Common myeloid progenitor, CD34-positive (primary cell): ENCODE results near the gene SLC25A53. TPM values are rescaled to one million over a fixed set of nuclear protein-coding genes. Genes with fewer than 3 reads are reported as not detected.
A peak's percentile ranks its signal among the peaks of the same experiment; 100 is the strongest.

Experiments used
- CTCF ChIA-PET: fragments of 350-600 bp; sonication (Branson Sonifier 250); formaldehyde crosslinking; loops from one replicate; lab custom pipeline; 2021; ENCODE audit warnings: antibody characterized with exemption; lab: Charles Lee
- POLR2A ChIA-PET: fragments of 350-600 bp; sonication (Branson Sonifier 250); formaldehyde crosslinking; loops from one replicate; lab custom pipeline; 2021; ENCODE audit warnings: antibody characterized with exemption; lab: Charles Lee
- DNase-seq, 3 donors: peaks; one replicate each; pipeline versions ENCODE4 v3.0.0 to v3.0.0-alpha.2; 2013
- H3K27ac ChIP-seq, 2 experiments: 1 replicate in 1 of 2; 2 replicates in 1 of 2; pipeline ENCODE4 v1.7.0; 2013; ENCODE audit warnings: inconsistent platforms in 2 of 2, low read length in 2 of 2, mild to moderate bottlenecking in 2 of 2, low read depth in 1 of 2, moderate library complexity in 1 of 2; ENCODE audit not compliant: severe bottlenecking in 2 of 2, insufficient read depth in 1 of 2, poor library complexity in 1 of 2
- H3K27me3 ChIP-seq, 5 experiments: replicated peaks in 2 of 5; 1 replicate in 3 of 5; 2 replicates in 2 of 5; pipeline versions ENCODE4 v1.6.1 to v1.7.0; 2013; ENCODE audit warnings: low read length in 4 of 5, mild to moderate bottlenecking in 2 of 5, moderate library complexity in 2 of 5, inconsistent platforms in 1 of 5; ENCODE audit not compliant: insufficient read depth in 5 of 5, control insufficient read depth in 4 of 5
- H3K36me3 ChIP-seq, 4 experiments: 1 replicate in 2 of 4; 2 replicates in 2 of 4; pipeline versions ENCODE4 v1.6.1 to v1.7.0; 2013; ENCODE audit warnings: low read length in 3 of 4, control low read depth in 1 of 4, mild to moderate bottlenecking in 1 of 4; ENCODE audit not compliant: control insufficient read depth in 4 of 4, insufficient read depth in 4 of 4
- H3K4me1 ChIP-seq, 4 experiments: 1 replicate in 3 of 4; 2 replicates in 1 of 4; pipeline versions ENCODE4 v1.6.1 to v1.7.1; 2013; ENCODE audit warnings: low read length in 3 of 4, mild to moderate bottlenecking in 3 of 4, control low read depth in 1 of 4, inconsistent platforms in 1 of 4, moderate library complexity in 1 of 4; ENCODE audit not compliant: control insufficient read depth in 4 of 4, insufficient read depth in 4 of 4; ENCODE audit errors: control extremely low read depth in 1 of 4
- H3K4me3 ChIP-seq, 7 experiments: 1 replicate in 4 of 7; 2 replicates in 3 of 7; pipeline versions ENCODE4 v1.5.1 to v1.7.0; 2013; ENCODE audit warnings: mild to moderate bottlenecking in 7 of 7, low read length in 6 of 7, moderate library complexity in 6 of 7, inconsistent platforms in 2 of 7, low read depth in 2 of 7, control low read depth in 1 of 7; ENCODE audit not compliant: insufficient read depth in 4 of 7, control insufficient read depth in 1 of 7; ENCODE audit errors: extremely low read depth in 1 of 7
- H3K9me3 ChIP-seq, 5 experiments: 1 replicate in 4 of 5; 2 replicates in 1 of 5; pipeline versions ENCODE4 v1.6.1 to v1.7.1; 2013; ENCODE audit warnings: low read length in 4 of 5, mild to moderate bottlenecking in 2 of 5, inconsistent platforms in 1 of 5, low read depth in 1 of 5, moderate library complexity in 1 of 5; ENCODE audit not compliant: control insufficient read depth in 4 of 5, insufficient read depth in 2 of 5; ENCODE audit errors: control extremely low read depth in 1 of 5
- WGBS: methylation state at CpG from one replicate; pipeline ENCODE4 v1.1.5; 2013; ENCODE audit not compliant: insufficient coverage; 5-methylcytosine and 5-hydroxymethylcytosine counted together
- polyA plus RNA-seq: library from polyadenylated mRNA; unstranded; fragments of 120-200 nt; gene quantifications from one replicate; pipeline ENCODE4 v1.2.1, GENCODE V29; 2013

SLC25A53 gene
- 7.1 TPM for polyA plus RNA-seq

- Histone ChIP-seq H3K36me3 (no peaks in the 10 kb centered on the region), H3K27me3 (no peaks in the 10 kb centered on the region), H3K9me3 (no peaks in the 10 kb centered on the region), H3K4me3 (peak within 1 kb of the TSS; percentile 50 to 91 (median 72)), H3K4me1 (peaks cover 0 to 10% (median 3%) of the 10 kb centered on the region in 4 experiments), H3K27ac (peak within 1 kb of the TSS; percentile 79 to 93)
- POLR2A ChIA-PET: interaction anchor here (1.3 to 1.7 kb wide), 2 partner anchors 9 to 15 kb away, joined by 4 to 9 read pairs; partner anchors contain the start of gene FAM199X
- CTCF ChIA-PET: interaction anchor here (1.4 kb wide), 2 partner anchors 9 to 13 kb away, joined by 3 to 9 read pairs; partner anchors contain the start of gene FAM199X
- peak; percentile 86 to 96 (median 93) for DNase-seq
- 36% methylated on average over 40 of the region's 44 CpGs for whole genome bisulfite sequencing
Observed at GRCh38 chrX:104156630-104157529, at the start of gene SLC25A53. TSS of gene SLC25A53 (minus strand) at chrX:104157009. CDS start at chrX:104105257, 51,752 bp downstream.

DNA sequence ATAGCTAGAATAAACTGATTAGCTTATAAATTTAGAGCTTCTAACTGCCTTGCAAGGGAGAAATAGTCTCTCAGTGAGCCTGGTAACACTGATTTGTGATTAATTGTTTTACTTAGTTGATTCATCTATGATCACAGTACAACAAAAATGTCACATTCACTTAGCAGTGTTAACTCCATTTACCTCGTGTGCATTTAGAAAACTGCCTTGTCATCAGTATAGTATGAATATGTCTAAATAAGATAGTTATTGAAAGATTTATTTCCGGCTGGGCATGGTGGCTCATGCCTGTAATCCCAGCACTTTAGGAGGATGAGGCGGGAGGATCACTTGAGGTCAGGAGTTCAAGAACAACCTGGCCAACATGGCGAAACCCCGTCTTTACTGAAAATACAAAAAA lies 48.7 kb upstream of the SLC25A53 start:
- CTCF ChIA-PET: interaction anchor here (0.9 kb wide), 1 partner anchor 10 kb away, joined by 3 read pairs; no protein-coding TSS in a partner anchor
- POLR2A ChIA-PET: no interaction called here
- no peak for DNase-seq
- Histone ChIP-seq H3K27ac (no peak overlapping the region), H3K27me3 (no peaks in the 10 kb centered on the region), H3K36me3 (no peaks in the 10 kb centered on the region), H3K4me1 (no peaks in the 10 kb centered on the region), H3K9me3 (no peaks in the 10 kb centered on the region), H3K4me3 (no peak overlapping the region)
- 87% methylated on average over 3 of the region's 5 CpGs for WGBS

DNA sequence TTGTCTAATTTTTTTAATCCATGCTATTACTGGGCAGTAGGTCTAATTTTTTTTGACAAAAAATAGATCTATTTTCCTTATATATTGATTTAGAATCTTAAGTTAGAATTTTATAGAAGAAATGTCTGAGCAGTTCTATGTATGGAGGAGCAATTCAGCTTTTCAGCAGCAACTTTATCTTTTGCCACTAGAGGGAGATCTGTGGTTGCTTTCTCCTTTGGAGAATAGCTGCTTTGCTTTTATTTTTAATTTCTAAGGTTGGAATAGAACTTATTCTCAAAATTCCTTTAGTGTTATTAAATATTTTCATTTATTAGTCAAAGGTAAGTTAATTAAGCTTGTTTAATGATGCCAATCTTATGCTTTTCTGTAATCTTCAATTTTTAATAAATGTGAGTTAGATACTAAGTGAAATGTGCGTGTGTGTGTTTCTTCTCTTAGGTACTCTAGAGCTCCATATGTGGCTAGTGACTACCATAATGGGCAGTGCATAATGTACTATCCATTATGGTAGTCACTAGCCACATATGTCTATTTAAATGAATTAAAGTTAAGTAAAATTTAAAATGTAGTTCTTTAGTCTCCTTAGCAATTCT lies 38.8 kb upstream of the SLC25A53 start:
- H3K9me3 ChIP-seq: no peaks in the 10 kb centered on the region
- no peaks in the 10 kb centered on the region for H3K27me3 ChIP-seq
- POLR2A ChIA-PET: no interaction called here
- peaks cover 0 to 3% (median 1%) of the 10 kb centered on the region in 4 experiments for H3K36me3 ChIP-seq
- no CpG with 5 or more reads among the region's 1 CpG for WGBS
- peak; percentile 9 to 54 (median 42) for DNase-seq
- H3K4me3 ChIP-seq: no peak overlapping the region
- no peak overlapping the region for H3K27ac ChIP-seq
- no peaks in the 10 kb centered on the region for H3K4me1 ChIP-seq
- CTCF ChIA-PET: interaction anchor here (0.7 to 2.1 kb wide), 9 partner anchors 9 to 137 kb away, joined by 3 to 6 read pairs (median 4); no protein-coding TSS in a partner anchor

GRCh38 chrX:104195013-104195412 lies 38.2 kb upstream of the SLC25A53 start:
- Histone ChIP-seq H3K4me1 (no peaks in the 10 kb centered on the region), H3K9me3 (no peaks in the 10 kb centered on the region), H3K36me3 (peaks cover 0 to 7% (median 3%) of the 10 kb centered on the region in 4 experiments), H3K4me3 (no peak overlapping the region), H3K27me3 (no peaks in the 10 kb centered on the region), H3K27ac (no peak overlapping the region)
- POLR2A ChIA-PET: no interaction called here
- WGBS: 38% methylated on average over 1 of the region's 1 CpG
- no peak for DNase-seq
- CTCF ChIA-PET: interaction anchor here (0.7 to 2.1 kb wide), 6 partner anchors 13 to 76 kb away, joined by 3 to 6 read pairs (median 4); no protein-coding TSS in a partner anchor

DNA sequence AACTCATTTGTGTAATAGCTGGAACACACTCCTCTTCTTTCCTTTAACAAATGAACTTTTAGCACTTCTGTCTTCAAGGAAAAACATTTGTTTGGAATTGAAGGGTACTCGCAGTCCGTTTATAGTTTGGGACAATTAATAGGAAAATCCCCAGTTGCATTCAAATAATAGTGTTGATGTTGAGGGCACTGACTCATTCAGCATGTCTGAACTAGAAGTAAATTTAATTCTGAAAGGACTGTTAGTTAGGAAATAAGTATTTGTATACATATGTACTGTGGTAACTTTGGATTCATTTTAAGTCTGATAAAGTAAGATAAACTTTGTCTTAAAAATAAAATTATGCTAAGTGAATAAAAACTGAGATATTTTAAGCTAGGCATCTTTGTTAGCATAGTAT lies 36.7 kb upstream of the SLC25A53 start:
- Histone ChIP-seq H3K9me3 (no peaks in the 10 kb centered on the region), H3K4me3 (no peak overlapping the region), H3K4me1 (no peaks in the 10 kb centered on the region), H3K27ac (no peak overlapping the region), H3K27me3 (no peaks in the 10 kb centered on the region), H3K36me3 (peaks cover 0 to 21% (median 10%) of the 10 kb centered on the region in 4 experiments)
- no peak for DNase-seq
- POLR2A ChIA-PET: no interaction called here
- 80% methylated on average over 1 of the region's 2 CpGs for WGBS
- CTCF ChIA-PET: interaction anchor here (1.0 to 1.7 kb wide), 3 partner anchors 11 to 77 kb away, joined by 3 to 5 read pairs (median 3); no protein-coding TSS in a partner anchor

GRCh38 chrX:104189837-104190236 lies 33.0 kb upstream of the SLC25A53 start:
- no peak overlapping the region for H3K4me3 ChIP-seq
- no peaks in the 10 kb centered on the region for H3K4me1 ChIP-seq
- no peaks in the 10 kb centered on the region for H3K27me3 ChIP-seq
- no peaks in the 10 kb centered on the region for H3K9me3 ChIP-seq
- ChIA-PET POLR2A (no interaction called here), CTCF (no interaction called here)
- peaks cover 2 to 28% (median 15%) of the 10 kb centered on the region in 4 experiments for H3K36me3 ChIP-seq
- 89% methylated on average over 1 of the region's 5 CpGs for WGBS
- no peak for DNase-seq
- H3K27ac ChIP-seq: no peak overlapping the region
